Thyroid gland (tissue), 4 donors: Measurements from ENCODE around the gene RINT1. TPM values are rescaled to one million over a fixed set of nuclear protein-coding genes. Genes with fewer than 3 reads are reported as not detected.

Experiments
- DNase-seq, 2 donors: peaks; one replicate each; pipeline ENCODE4 v3.0.0-alpha.2; 2019
- H3K27ac ChIP-seq, 3 donors: fragments of 200-600 bp; sonication (generic); 1 replicate in 2 of 3; 2 replicates in 1 of 3; pipeline ENCODE4 v1.5.1; 2016 to 2019; ENCODE audit warnings: mild to moderate bottlenecking in 1 of 3, moderate library complexity in 1 of 3
- H3K27me3 ChIP-seq: fragments of 200-600 bp; sonication (generic); one replicate; pipeline ENCODE4 v1.5.1; 2019
- H3K36me3 ChIP-seq, 2 donors: fragments of 200-600 bp; sonication (generic); one replicate each; pipeline ENCODE4 v1.5.1; 2016 to 2019
- H3K4me1 ChIP-seq, 2 donors: fragments of 200-600 bp; sonication (generic); one replicate each; pipeline ENCODE4 v1.5.1; 2017 to 2019
- H3K4me3 ChIP-seq, 3 donors: fragments of 200-600 bp; sonication (generic); replicated peaks in 1 of 3; 1 replicate in 2 of 3; 2 replicates in 1 of 3; pipeline ENCODE4 v1.5.1; 2016; ENCODE audit warnings: mild to moderate bottlenecking in 1 of 3
- H3K9me3 ChIP-seq: fragments of 200-600 bp; sonication (generic); one replicate; pipeline ENCODE4 v1.5.1; 2017
- CTCF ChIP-seq, 6 experiments: fragments of 200-600 bp in 3 of 6; fragments of 450-650 bp in 3 of 6; sonication (generic) in 3 of 6; IDR thresholded peaks; one replicate each; pipeline ENCODE4 v1.5.1; 2016 to 2019; ENCODE audit warnings: antibody characterized with exemption in 6 of 6, mild to moderate bottlenecking in 2 of 6, inconsistent platforms in 1 of 6, moderate library complexity in 1 of 6
- POLR2A ChIP-seq, 2 donors: fragments of 450-650 bp; IDR thresholded peaks; one replicate each; pipeline ENCODE4 v1.6.1; 2017; ENCODE audit warnings: antibody characterized with exemption in 2 of 2, mild to moderate bottlenecking in 2 of 2, moderate library complexity in 1 of 2
- WGBS, 2 donors: methylation state at CpG; one replicate each; pipeline ENCODE4 v1.1.5; 2017; 5-methylcytosine and 5-hydroxymethylcytosine counted together
- intact Hi-C: fragments of 100-400 bp; cut with DNase I; formaldehyde crosslinking; loops from one replicate; pipeline ENCODE4 v1.15.1; 2023
- total RNA-seq, 4 donors: library from RNA; depleted of rRNA; stranded (reverse); fragments of >200 nt; gene quantifications; one replicate each; pipeline ENCODE4 v1.2.3, GENCODE V29; 2016

The RINT1 gene
- total RNA-seq, 4 donors from 2014 or later, result 15.5 to 22.3 (median 21.7) TPM

GRCh38 chr7:105612806-105613205, 80.8 kb downstream of the RINT1 start:
- intact Hi-C loops, result no loop called here
- 93 to 100% methylated on average over 4 to 9 of the region's 9 CpGs for WGBS, 2 donors
- peaks cover 12 to 21% of the 10 kb centered on the region in 2 donors for H3K36me3 ChIP-seq

GRCh38 chr7:105613611-105614330, 81.8 kb downstream of the RINT1 start:
- TF ChIP-seq CTCF (IDR thresholded peaks at IDR 0.05), result no peak
- no peak for TF ChIP-seq POLR2A (IDR thresholded peaks at IDR 0.05)
- no peaks in the 10 kb centered on the region for H3K27me3 ChIP-seq
- 95% methylated on average over 32 of the region's 32 CpGs for WGBS, 2 donors
- H3K36me3 ChIP-seq, result peaks cover 12 to 21% of the 10 kb centered on the region in 2 donors
- no peaks in the 10 kb centered on the region for H3K4me1 ChIP-seq
- DNase-seq, result no peak
- intact Hi-C loops, result no loop called here
- H3K9me3 ChIP-seq, result no peaks in the 10 kb centered on the region
- no peak overlapping the region for H3K4me3 ChIP-seq
- H3K27ac ChIP-seq, result no peak overlapping the region

More at GRCh38 chr7:105612806-105613205, 80.8 kb downstream of the RINT1 start:
- H3K27ac ChIP-seq, result no peak overlapping the region
- H3K4me1 ChIP-seq, result no peaks in the 10 kb centered on the region
- no peak for DNase-seq
- TF ChIP-seq CTCF (IDR thresholded peaks at IDR 0.05) (no peak), POLR2A (IDR thresholded peaks at IDR 0.05) (no peak)
- H3K4me3 ChIP-seq, result no peak overlapping the region
- no peaks in the 10 kb centered on the region for H3K9me3 ChIP-seq
- no peaks in the 10 kb centered on the region for H3K27me3 ChIP-seq

GRCh38 chr7:105614341-105614840, 82.4 kb downstream of the RINT1 start:
- H3K27me3 ChIP-seq, result no peaks in the 10 kb centered on the region
- intact Hi-C loops, result no loop called here
- WGBS, 2 donors, result 94 to 95% methylated on average over 20 of the region's 20 CpGs
- DNase-seq, result no peak
- H3K4me3 ChIP-seq, result no peak overlapping the region
- H3K9me3 ChIP-seq, result no peaks in the 10 kb centered on the region
- no peaks in the 10 kb centered on the region for H3K4me1 ChIP-seq
- no peak overlapping the region for H3K27ac ChIP-seq
- TF ChIP-seq CTCF (IDR thresholded peaks at IDR 0.05) (no peak), POLR2A (IDR thresholded peaks at IDR 0.05) (no peak)
- peaks cover 12 to 21% of the 10 kb centered on the region in 2 donors for H3K36me3 ChIP-seq

Other genes starting within 250 kb of the RINT1 start
- 10 to 100 TPM; 37.1 to 48.1 (median 46.3) TPM for gene SRPK2, start 143.3 kb upstream of the RINT1 start, total RNA-seq
- 10 to 100 TPM; 19.9 to 25.5 (median 21.7) TPM for gene PUS7, start 9.9 kb upstream of the RINT1 start, total RNA-seq
- not detected for gene EFCAB10, start 49.3 kb downstream of the RINT1 start, total RNA-seq